HG03521 (cell line): ENCODE data around the gene DGKI.

ENCODE experiments used
- ATAC-seq: cut with Tn5 transposase; IDR thresholded peaks from one replicate; pipeline ENCODE4 v1.9.1; 2021; ENCODE audit warnings: mild to moderate bottlenecking, moderate library complexity; ENCODE audit not compliant: unreplicated experiment

Gene DGKI

GRCh38 chr7:137661634-137662033, 185.1 kb downstream of the DGKI start:
- ATAC-seq: no peak

DNA sequence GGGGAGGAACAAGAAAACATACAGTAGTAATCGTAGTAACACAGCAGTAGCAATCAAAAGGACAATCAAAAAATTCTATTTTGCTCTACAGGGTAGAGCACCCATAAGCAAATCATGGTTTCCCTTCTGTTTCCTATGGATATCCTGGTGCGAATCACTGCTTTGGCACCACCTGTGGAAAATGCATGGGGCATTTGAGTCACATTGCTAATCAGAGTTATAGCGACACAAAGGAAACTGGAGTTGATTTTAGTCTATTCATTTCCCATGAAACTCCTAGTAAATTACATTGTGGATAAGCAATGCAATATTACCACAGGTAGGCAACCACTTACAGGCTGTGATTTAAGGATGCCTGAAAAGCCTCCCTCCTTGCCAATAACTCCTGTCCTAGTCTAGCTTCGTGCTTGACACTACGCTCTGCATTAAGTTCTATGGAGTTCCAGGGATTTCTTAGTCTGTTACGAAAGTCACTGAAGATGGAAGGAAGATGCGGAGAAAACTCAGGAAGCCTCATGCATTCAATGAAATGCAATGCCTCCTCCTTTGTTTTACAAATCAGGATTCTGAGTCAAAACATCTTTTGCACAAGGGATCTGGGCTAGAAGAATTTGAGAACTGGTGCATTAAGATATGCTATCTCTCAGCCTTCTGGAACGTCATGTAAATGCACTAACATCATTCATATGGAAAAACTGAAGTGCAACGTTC, 188.4 kb downstream of the DGKI start:
- ATAC-seq: no peak

DNA sequence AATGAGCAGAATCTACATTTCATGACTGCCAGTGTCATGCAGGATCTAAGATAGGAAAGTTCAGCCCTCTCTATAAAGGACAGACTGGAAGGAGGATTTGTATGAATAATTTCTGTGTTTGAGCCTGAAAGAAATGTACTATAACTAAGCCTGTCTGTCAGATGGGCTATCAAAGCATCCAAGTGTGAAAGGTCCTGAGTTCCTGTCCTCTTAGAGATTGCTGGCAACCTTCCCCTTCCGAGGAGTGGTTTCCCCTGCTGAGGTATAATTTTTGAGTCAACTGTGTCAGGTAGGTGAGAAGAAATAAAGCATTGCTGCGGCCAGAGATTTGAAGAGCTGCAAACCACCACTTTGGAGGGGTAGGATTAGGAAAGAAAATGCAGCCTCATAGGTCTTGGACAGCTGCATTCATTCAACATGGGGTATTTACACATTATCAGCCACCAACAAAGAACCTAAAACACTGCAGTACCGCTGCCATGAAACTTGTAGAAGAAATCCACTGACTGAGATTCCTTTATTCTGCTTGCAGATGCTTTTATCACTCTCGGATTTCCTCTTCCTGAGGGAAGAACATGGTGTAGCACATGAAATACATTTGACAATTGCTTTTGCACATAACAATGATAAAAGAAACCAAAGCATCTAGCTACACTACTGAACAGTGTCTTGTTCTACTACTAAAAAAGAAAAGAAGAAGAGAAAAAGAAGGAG, 189.1 kb downstream of the DGKI start:
- ATAC-seq: no peak

- no peak for ATAC-seq
Observed at GRCh38 chr7:137656850-137657232, 189.9 kb downstream of the DGKI start.

- ATAC-seq: peak; percentile 81
Observed at GRCh38 chr7:137656227-137656849, 190.4 kb downstream of the DGKI start.

- ATAC-seq: no peak
Observed at GRCh38 chr7:137655804-137656203, 191.0 kb downstream of the DGKI start.

GRCh38 chr7:137652721-137653120, 194.1 kb downstream of the DGKI start:
- ATAC-seq: no peak

- ATAC-seq: no peak
Observed at GRCh38 chr7:137647905-137648565, 198.7 kb downstream of the DGKI start.

DNA sequence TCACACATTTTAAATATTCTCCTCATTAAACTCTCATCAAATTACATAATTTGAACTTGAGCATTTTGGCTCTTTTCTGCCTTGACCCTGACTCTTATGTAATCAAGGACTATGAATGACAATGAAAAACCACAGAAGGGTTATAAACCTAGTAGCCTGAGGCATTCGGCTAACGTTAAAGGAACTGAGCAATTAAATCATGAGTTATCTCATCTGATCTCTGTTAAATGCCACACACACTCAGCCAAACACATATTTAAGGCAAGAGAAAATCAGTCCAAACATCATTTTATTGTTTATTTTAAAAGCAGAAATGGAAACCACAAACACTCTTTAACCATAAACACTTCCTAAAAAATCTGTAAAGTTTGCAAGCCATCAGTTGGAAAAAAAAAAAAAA, 204.3 kb downstream of the DGKI start:
- ATAC-seq: no peak

DNA sequence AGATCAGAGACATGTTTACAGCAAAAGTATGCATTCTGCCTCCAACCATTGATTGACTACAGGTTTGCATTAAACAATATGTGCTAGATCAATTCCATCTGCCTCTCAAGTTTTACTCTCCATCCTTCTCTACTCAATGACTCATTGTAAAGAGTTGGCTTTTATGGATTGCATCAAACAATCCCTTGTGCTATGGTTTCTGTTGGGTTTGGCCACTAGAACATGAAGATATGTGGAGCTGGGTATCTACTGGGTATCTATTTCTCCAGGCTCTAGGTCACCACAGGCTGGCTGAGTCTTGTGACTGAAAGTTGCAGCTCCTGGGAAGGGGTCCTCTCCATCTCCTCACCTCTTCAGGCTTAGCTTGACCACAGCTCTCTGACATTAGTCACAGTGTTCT, 204.7 kb downstream of the DGKI start:
- no peak for ATAC-seq

- no peak for ATAC-seq
Observed at GRCh38 chr7:137636376-137636775, 210.4 kb downstream of the DGKI start.

DNA sequence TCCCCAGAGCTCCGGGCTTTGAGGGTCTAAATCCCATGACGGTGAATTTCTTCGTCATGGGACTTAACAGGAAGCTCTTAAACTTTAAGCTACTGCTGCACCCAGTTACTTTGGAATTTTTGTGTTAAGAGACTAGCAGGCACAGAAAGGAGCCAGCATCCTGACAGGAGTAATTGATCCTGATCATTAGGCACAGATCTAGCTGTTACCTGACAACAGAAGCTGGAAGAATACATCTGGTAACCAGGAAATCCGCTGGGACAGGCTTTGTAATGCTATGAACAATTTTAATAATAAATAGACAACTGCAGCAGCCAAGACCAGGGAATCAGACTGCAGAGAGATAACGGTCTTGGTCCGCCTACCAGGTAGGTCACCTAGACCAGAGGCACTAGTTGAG, 210.9 kb downstream of the DGKI start:
- ATAC-seq: no peak

DNA sequence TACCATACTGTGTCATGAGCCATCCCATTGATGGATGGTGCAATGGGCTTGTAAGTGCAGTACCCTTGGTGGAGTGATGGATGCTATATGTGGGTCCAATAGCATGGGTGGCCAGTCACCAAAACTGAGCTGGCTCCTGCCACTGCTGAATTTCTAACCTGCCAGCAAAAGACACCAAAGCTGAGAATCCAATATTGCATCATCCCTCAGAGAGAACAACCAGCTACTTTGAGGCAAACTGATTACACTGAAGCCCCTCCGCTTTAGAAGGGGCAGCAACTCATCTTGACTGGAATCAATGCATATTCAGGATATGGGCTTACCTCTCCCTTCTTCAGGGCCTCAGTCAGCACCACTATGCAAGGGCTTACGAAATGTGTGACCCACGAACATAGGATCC, 211.6 kb downstream of the DGKI start:
- ATAC-seq: no peak

GRCh38 chr7:137634356-137634755, 212.4 kb downstream of the DGKI start:
- no peak for ATAC-seq

DNA sequence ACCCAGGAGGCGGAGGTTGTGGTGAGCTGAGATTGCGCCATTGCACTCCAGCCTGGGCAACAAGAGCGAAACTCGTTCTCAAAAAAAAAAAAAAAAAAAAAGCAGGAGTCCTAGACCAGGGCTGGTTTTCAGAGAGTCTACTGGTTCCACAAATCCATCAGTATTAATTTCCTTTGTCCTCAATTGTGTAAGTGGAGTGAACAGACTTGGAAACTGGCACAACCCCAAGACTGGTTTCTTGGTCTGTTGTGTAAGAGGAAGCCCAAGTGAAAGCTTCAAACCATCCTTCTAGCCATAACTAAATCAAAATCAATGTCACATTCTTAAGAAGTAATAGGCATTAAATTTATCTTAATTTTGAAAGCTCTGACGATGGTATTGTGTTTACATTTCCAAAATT, 213.6 kb downstream of the DGKI start:
- ATAC-seq: no peak

GRCh38 chr7:137628216-137628615, 218.6 kb downstream of the DGKI start:
- ATAC-seq: no peak

DNA sequence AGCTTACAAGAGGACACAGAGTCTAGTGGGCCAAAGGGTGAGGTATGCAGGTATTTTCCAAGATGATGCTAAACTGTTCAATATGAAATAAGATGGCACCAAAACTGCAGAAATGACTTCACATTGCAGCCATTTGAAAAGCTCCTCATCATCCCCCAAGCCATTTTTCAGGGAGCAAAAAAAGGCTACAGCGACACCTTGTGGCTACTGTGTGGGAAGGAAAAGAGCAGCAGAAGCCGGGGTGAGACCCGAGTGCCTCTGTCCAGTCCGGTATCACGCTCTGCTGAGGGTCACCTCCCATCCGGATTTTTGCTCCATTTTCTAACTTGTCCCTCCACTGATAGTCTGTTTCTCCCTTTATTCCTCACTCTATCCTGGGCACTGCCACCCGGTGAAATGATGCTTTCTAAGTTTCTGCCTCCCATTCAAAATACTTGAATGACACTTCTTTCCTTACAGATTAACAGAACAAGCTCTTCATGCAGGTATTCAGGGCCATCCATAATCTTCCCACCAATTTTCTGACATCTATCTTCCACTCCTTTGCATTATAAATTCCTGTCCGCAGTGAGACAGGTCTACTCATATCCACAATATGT, 220.2 kb downstream of the DGKI start:
- no peak for ATAC-seq

DNA sequence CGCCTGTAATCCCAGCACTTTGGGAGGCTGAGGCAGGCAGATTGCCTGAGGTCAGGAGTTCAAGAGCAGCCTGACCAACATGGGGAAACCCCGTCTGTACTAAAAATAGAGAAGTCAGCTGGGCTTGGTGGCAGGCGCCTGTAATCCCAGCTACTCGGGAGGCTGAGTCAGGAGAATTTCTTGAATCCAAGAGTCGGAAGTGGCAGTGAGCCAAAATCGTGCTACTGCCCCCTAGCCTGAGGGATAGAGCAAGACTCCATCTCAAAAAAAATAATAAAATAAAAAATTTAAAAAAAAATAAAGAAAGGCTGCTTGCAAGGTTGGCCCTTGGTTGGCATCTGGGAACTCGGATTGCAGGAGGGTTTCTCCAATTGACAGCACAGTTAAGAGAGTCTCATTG, 221.6 kb downstream of the DGKI start:
- ATAC-seq: no peak

- no peak for ATAC-seq
Observed at GRCh38 chr7:137619181-137619580, 227.6 kb downstream of the DGKI start.

DNA sequence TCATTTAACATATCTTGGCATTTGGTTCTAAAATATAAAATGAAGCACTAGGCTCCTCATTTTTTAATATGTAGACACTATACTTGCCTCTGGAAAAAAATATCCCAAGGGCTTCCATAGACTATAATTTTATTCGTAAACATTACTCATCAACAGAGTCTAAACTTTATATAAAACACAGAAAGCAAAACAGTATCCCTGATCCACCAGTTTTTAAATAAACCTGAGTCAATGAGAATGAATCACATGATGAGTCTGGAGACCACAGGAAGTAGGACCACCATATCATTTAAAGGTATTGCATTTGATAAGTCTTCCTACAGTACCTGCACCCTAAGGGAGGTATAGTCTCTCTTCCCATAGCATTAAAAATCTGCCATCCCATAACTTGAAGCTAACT, 228.0 kb downstream of the DGKI start:
- ATAC-seq: no peak

GRCh38 chr7:137613006-137613525, 233.7 kb downstream of the DGKI start:
- no peak for ATAC-seq
